GM12878 (cell line): Measurements from ENCODE around the gene ZNF493.

ENCODE experiments used
- ATF2 ChIP-seq: IDR thresholded peaks from 2 replicates; pipeline ENCODE4 v1.6.1; 2012; ENCODE audit warnings: low read length, inconsistent platforms
- CTCF ChIP-seq, 3 experiments: IDR thresholded peaks in 2 of 3; conservative IDR thresholded peaks in 1 of 3; 2 replicates each; pipeline ENCODE4 v1.5.1; 2011; ENCODE audit warnings: low read depth in 3 of 3, low read length in 3 of 3, mild to moderate bottlenecking in 3 of 3, control low read depth in 2 of 3, moderate library complexity in 2 of 3, inconsistent platforms in 1 of 3, mixed read lengths in 1 of 3; ENCODE audit not compliant: control insufficient read depth in 2 of 3, insufficient read depth in 1 of 3; ENCODE audit errors: extremely low read depth in 1 of 3
- JUND ChIP-seq: IDR thresholded peaks from 2 replicates; pipeline ENCODE4 v1.6.1; 2012; ENCODE audit warnings: low read depth, mild to moderate bottlenecking, low read length, improper control_type of control experiment, moderate library complexity
- POLR2AphosphoS2 ChIP-seq: IDR thresholded peaks from 2 replicates; pipeline ENCODE4 v1.6.1; 2011; ENCODE audit warnings: low read depth, mild to moderate bottlenecking, low read length, improper control_type of control experiment, moderate library complexity
- SIX5 ChIP-seq: IDR thresholded peaks from 2 replicates; pipeline ENCODE4 v1.6.1; 2011; ENCODE audit warnings: mild to moderate bottlenecking, low read depth, low read length, moderate library complexity; ENCODE audit not compliant: severe bottlenecking
- YY1 ChIP-seq: IDR thresholded peaks from 2 replicates; pipeline ENCODE4 v1.6.1; 2011; ENCODE audit warnings: low read depth, mild to moderate bottlenecking, low read length

GRCh38 chr19:21410166-21410565 is 13.2 kb downstream of the ZNF493 start:
- TF ChIP-seq CTCF (IDR thresholded peaks at IDR 0.05 in 2 of 3, conservative IDR thresholded peaks at IDR 0.05 in 1 of 3; ENCODE audit: control insufficient read depth in 2 of 3, extremely low read depth in 1 of 3, insufficient read depth in 1 of 3, low read depth in 3 of 3, low read length in 3 of 3) (no peak), ATF2 (no peak), YY1 (no peak), JUND (no peak), POLR2AphosphoS2 (no peak), SIX5 (no peak)
